ENCODE results near the gene MIB2. TPM values are rescaled to one million over a fixed set of nuclear protein-coding genes. Genes with fewer than 3 reads are reported as not detected.

The MIB2 gene
- total RNA-seq, 1 experiment from 2014 or later: 32.4 TPM

- intact Hi-C loops (cut with micrococcal nuclease; ENCODE audit: unreplicated experiment): no loop called here
- H3K9me3 ChIP-seq: no peaks in the 10 kb centered on the region
- no peaks in the 10 kb centered on the region for H3K27me3 ChIP-seq (replicated peaks; ENCODE audit: control insufficient read depth, insufficient read depth, low read length)
- H3K4me3 ChIP-seq (ENCODE audit: low read depth, low read length): no peak overlapping the region
- no peaks in the 10 kb centered on the region for H3K4me1 ChIP-seq
- Mint-ChIP-seq H3K9me3 (ENCODE audit: unreplicated experiment) (no peaks in the 10 kb centered on the region), H3K27ac (ENCODE audit: unreplicated experiment) (no peak overlapping the region), H3K27me3 (ENCODE audit: insufficient read depth, unreplicated experiment) (no peaks in the 10 kb centered on the region), H3K36me3 (ENCODE audit: insufficient read depth, unreplicated experiment) (no peaks in the 10 kb centered on the region), H3K4me3 (ENCODE audit: unreplicated experiment) (no peak overlapping the region), H3K4me1 (ENCODE audit: low read depth, unreplicated experiment) (no peaks in the 10 kb centered on the region)
- DNase-seq: no peak
- BruUV-seq (replicated peaks): no TSS peak
- TF ChIP-seq, protein P1, sequence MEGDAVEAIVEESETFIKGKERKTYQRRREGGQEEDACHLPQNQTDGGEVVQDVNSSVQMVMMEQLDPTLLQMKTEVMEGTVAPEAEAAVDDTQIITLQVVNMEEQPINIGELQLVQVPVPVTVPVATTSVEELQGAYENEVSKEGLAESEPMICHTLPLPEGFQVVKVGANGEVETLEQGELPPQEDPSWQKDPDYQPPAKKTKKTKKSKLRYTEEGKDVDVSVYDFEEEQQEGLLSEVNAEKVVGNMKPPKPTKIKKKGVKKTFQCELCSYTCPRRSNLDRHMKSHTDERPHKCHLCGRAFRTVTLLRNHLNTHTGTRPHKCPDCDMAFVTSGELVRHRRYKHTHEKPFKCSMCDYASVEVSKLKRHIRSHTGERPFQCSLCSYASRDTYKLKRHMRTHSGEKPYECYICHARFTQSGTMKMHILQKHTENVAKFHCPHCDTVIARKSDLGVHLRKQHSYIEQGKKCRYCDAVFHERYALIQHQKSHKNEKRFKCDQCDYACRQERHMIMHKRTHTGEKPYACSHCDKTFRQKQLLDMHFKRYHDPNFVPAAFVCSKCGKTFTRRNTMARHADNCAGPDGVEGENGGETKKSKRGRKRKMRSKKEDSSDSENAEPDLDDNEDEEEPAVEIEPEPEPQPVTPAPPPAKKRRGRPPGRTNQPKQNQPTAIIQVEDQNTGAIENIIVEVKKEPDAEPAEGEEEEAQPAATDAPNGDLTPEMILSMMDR (IDR thresholded peaks at IDR 0.05; ENCODE audit: insufficient read depth in 1 of 2, low read depth in 1 of 2, low read length in 1 of 2, severe bottlenecking in 1 of 2, unreplicated experiment in 1 of 2): no peak
- no peaks in the 10 kb centered on the region for H3K36me3 ChIP-seq (ENCODE audit: control insufficient read depth, insufficient read depth, low read length)
- ChIA-PET CTCF (no interaction called here), POLR2A (no interaction called here)
These were observed 9.6 kb upstream of the MIB2 start for GRCh38 chr1:1605724-1606123.

DNA sequence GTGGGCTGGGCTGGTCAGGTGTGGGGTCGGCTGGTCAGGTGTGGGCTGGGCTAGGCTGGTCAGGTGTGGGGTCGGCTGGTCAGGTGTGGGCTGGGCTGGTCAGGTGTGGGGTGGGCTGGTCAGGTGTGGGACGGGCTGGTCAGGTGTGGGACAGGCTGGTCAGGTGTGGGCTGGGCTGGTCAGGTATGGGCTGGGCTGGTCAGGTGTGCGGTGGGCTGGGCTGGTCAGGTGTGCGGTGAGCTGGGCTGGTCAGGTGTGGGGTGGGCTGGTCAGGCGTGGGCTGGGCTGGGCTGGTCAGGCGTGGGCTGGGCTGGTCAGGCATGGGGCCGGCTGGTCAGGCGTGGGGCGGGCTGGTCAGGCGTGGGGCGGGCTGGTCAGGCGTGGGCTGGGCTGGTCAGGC, 9.1 kb upstream of the MIB2 start:
- intact Hi-C loops (cut with micrococcal nuclease; ENCODE audit: unreplicated experiment): no loop called here
- H3K27me3 Mint-ChIP-seq (ENCODE audit: insufficient read depth, unreplicated experiment): no peaks in the 10 kb centered on the region

DNA sequence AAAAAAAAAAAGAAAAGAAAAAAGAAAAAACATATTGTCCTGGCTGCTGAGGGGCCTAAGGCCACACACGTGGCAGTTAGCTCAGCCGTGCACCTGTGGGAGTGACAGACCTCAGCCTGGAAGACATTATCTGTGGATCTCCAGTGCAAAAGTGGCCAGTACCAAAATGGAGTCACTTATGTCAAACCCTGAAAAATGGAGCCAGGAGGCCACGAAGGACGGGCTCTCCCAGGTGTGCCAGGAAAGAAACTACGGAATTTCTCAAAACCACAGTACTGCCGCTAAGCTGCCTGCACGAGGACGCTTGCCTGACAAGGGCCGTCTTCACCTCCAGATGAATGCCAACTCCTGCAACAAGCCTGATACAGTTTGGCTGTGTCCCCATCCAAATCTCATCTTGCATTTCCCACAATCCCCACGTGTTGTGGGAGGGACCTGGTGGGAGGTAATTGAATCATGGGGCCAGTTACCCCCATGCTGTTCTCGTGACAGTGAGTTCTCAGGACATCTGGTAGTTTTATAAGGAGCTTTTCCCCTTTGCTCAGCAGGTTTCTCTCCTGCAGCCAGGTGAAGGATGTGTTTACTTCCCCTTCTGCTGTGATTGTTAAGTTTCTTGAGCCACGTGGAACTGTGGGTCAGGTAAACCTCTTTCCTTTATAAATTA, 5.3 kb upstream of the MIB2 start:
- Mint-ChIP-seq H3K36me3 (ENCODE audit: insufficient read depth, unreplicated experiment) (peaks cover 15% of the 10 kb centered on the region), H3K27ac (ENCODE audit: unreplicated experiment) (no peak overlapping the region), H3K27me3 (ENCODE audit: insufficient read depth, unreplicated experiment) (no peaks in the 10 kb centered on the region), H3K4me3 (ENCODE audit: unreplicated experiment) (no peak overlapping the region), H3K4me1 (ENCODE audit: low read depth, unreplicated experiment) (peaks cover 7% of the 10 kb centered on the region), H3K9me3 (ENCODE audit: unreplicated experiment) (no peaks in the 10 kb centered on the region)
- no TSS peak for BruUV-seq (replicated peaks)
- H3K27me3 ChIP-seq (replicated peaks; ENCODE audit: control insufficient read depth, insufficient read depth, low read length): no peaks in the 10 kb centered on the region
- H3K36me3 ChIP-seq (ENCODE audit: control insufficient read depth, insufficient read depth, low read length): no peaks in the 10 kb centered on the region
- POLR2A ChIA-PET: no interaction called here
- intact Hi-C loops (cut with micrococcal nuclease; ENCODE audit: unreplicated experiment): no loop called here
- H3K9me3 ChIP-seq: no peaks in the 10 kb centered on the region
- TF ChIP-seq, protein P1 (IDR thresholded peaks at IDR 0.05; ENCODE audit: insufficient read depth in 1 of 2, low read depth in 1 of 2, low read length in 1 of 2, severe bottlenecking in 1 of 2, unreplicated experiment in 1 of 2): no peak
- no peak for DNase-seq
- CTCF ChIA-PET: no interaction called here
- no peak overlapping the region for H3K4me3 ChIP-seq (ENCODE audit: low read depth, low read length)
- 0 out of 2 replicates have a peak, but pooled peaks cover 5% of the 10 kb centered on the region for H3K4me1 ChIP-seq

More for the DNA sequence above, 9.1 kb upstream of the MIB2 start:
- Mint-ChIP-seq H3K9me3 (ENCODE audit: unreplicated experiment) (no peaks in the 10 kb centered on the region), H3K27ac (ENCODE audit: unreplicated experiment) (no peak overlapping the region), H3K4me1 (ENCODE audit: low read depth, unreplicated experiment) (no peaks in the 10 kb centered on the region), H3K36me3 (ENCODE audit: insufficient read depth, unreplicated experiment) (no peaks in the 10 kb centered on the region), H3K4me3 (ENCODE audit: unreplicated experiment) (no peak overlapping the region)
- H3K27me3 ChIP-seq (replicated peaks; ENCODE audit: control insufficient read depth, insufficient read depth, low read length): no peaks in the 10 kb centered on the region
- H3K9me3 ChIP-seq: no peaks in the 10 kb centered on the region
- DNase-seq: no peak
- CTCF ChIA-PET: no interaction called here
- TF ChIP-seq, protein P1 (IDR thresholded peaks at IDR 0.05; ENCODE audit: insufficient read depth in 1 of 2, low read depth in 1 of 2, low read length in 1 of 2, severe bottlenecking in 1 of 2, unreplicated experiment in 1 of 2): no peak
- H3K36me3 ChIP-seq (ENCODE audit: control insufficient read depth, insufficient read depth, low read length): no peaks in the 10 kb centered on the region
- no peak overlapping the region for H3K4me3 ChIP-seq (ENCODE audit: low read depth, low read length)
- POLR2A ChIA-PET: no interaction called here
- no peaks in the 10 kb centered on the region for H3K4me1 ChIP-seq
- no TSS peak for BruUV-seq (replicated peaks)

All from Caco-2 (cell line).